Stimulated activated naive CD8-positive, alpha-beta T cell treated with anti-CD3 and anti-CD28 coated beads, Interleukin-15, amount 100 ng/mL, for 72 hours (primary cell): ENCODE measurements around the gene BTRC.
"Not testable (repeated sequence)": the region's sequence is repeated elsewhere in the genome, so short reads cannot be mapped to it uniquely, and the experiment has no call there.

Source experiments
- ATAC-seq: fragments of 150-1000 bp; cut with Tn5 transposase; 2 replicates; pipeline ENCODE4 v1.10.0; 2021; ENCODE audit warnings: mild to moderate bottlenecking, moderate library complexity
- DNase-seq, 2 donors: peaks; one replicate each; pipeline ENCODE4 v3.0.0; 2021 to 2022
- H3K27ac Mint-ChIP-seq, 2 donors: one replicate each; pipeline ENCODE4 v1.8.0; 2022; ENCODE audit warnings: mild to moderate bottlenecking in 2 of 2, mixed read lengths in 2 of 2, moderate library complexity in 2 of 2
- H3K27me3 Mint-ChIP-seq: one replicate; pipeline ENCODE4 v1.8.0; 2022; ENCODE audit warnings: mixed read lengths
- H3K4me1 Mint-ChIP-seq: one replicate; pipeline ENCODE4 v1.8.0; 2022; ENCODE audit warnings: mild to moderate bottlenecking, mixed read lengths
- H3K4me3 Mint-ChIP-seq, 2 donors: one replicate each; pipeline ENCODE4 v1.8.0; 2022; ENCODE audit warnings: mild to moderate bottlenecking in 2 of 2, mixed read lengths in 2 of 2, moderate library complexity in 1 of 2
- H3K9me3 Mint-ChIP-seq, 2 donors: one replicate each; pipeline ENCODE4 v1.8.0; 2022; ENCODE audit warnings: mixed read lengths in 2 of 2

Gene BTRC

GRCh38 chr10:101576211-101576863 is 222.4 kb downstream of the BTRC start:
- no peak overlapping the region for H3K27ac Mint-ChIP-seq

GRCh38 chr10:101577121-101577871 is 223.3 kb downstream of the BTRC start:
- Mint-ChIP-seq H3K27me3 (no peaks in the 10 kb centered on the region), H3K27ac (peak overlapping the region in 1 of 2 donors; percentile 81), H3K4me1 (no peaks in the 10 kb centered on the region), H3K4me3 (no peak overlapping the region), H3K9me3 (no peaks in the 10 kb centered on the region)
- ATAC-seq (no peak), DNase-seq (no peak)

More at GRCh38 chr10:101576211-101576863, 222.4 kb downstream of the BTRC start:
- no peak for DNase-seq
- H3K9me3 Mint-ChIP-seq = no peaks in the 10 kb centered on the region
- no peak overlapping the region for H3K4me3 Mint-ChIP-seq
- H3K27me3 Mint-ChIP-seq = no peaks in the 10 kb centered on the region
- H3K4me1 Mint-ChIP-seq = no peaks in the 10 kb centered on the region
- no peak for ATAC-seq

- peak overlapping the region; percentile 14 to 49 for H3K27ac Mint-ChIP-seq
- no peak overlapping the region for H3K4me3 Mint-ChIP-seq
- no peak for ATAC-seq
Observed at GRCh38 chr10:101578192-101578591, 224.2 kb downstream of the BTRC start.

GRCh38 chr10:101578803-101579515 is 225.0 kb downstream of the BTRC start:
- DNase-seq (no peak), ATAC-seq (no peak)
- Mint-ChIP-seq H3K27me3 (no peaks in the 10 kb centered on the region), H3K4me3 (no peak overlapping the region), H3K4me1 (no peaks in the 10 kb centered on the region), H3K9me3 (no peaks in the 10 kb centered on the region), H3K27ac (peak overlapping the region in 1 of 2 donors; percentile 49)

More at GRCh38 chr10:101578192-101578591, 224.2 kb downstream of the BTRC start:
- H3K4me1 Mint-ChIP-seq = no peaks in the 10 kb centered on the region
- DNase-seq = no peak
- H3K27me3 Mint-ChIP-seq = no peaks in the 10 kb centered on the region
- no peaks in the 10 kb centered on the region for H3K9me3 Mint-ChIP-seq

- no peaks in the 10 kb centered on the region for H3K4me1 Mint-ChIP-seq
- H3K27ac Mint-ChIP-seq = no peak overlapping the region
- no peaks in the 10 kb centered on the region for H3K9me3 Mint-ChIP-seq
- ATAC-seq (no peak), DNase-seq (no peak)
- no peak overlapping the region for H3K4me3 Mint-ChIP-seq
- H3K27me3 Mint-ChIP-seq = no peaks in the 10 kb centered on the region
Observed at GRCh38 chr10:101579516-101579870, 225.5 kb downstream of the BTRC start.

GRCh38 chr10:101580486-101581399 is 226.8 kb downstream of the BTRC start:
- no peak overlapping the region for H3K4me3 Mint-ChIP-seq
- no peak overlapping the region for H3K27ac Mint-ChIP-seq
- no peaks in the 10 kb centered on the region for H3K4me1 Mint-ChIP-seq
- no peak for ATAC-seq
- no peaks in the 10 kb centered on the region for H3K27me3 Mint-ChIP-seq
- no peak for DNase-seq
- no peaks in the 10 kb centered on the region for H3K9me3 Mint-ChIP-seq

- peaks cover 27% of the 10 kb centered on the region for H3K4me1 Mint-ChIP-seq
- H3K27ac Mint-ChIP-seq = peak overlapping the region in 1 of 2 donors; percentile 21
- no peaks in the 10 kb centered on the region for H3K27me3 Mint-ChIP-seq
- H3K9me3 Mint-ChIP-seq = no peaks in the 10 kb centered on the region
- H3K4me3 Mint-ChIP-seq = no peak overlapping the region
- no peak for ATAC-seq
- DNase-seq = no peak
Observed at GRCh38 chr10:101585841-101586240, 231.9 kb downstream of the BTRC start.

- Mint-ChIP-seq H3K4me3 (peak within 1 kb of the TSS; percentile 96 to 98), H3K4me1 (peaks cover 27% of the 10 kb centered on the region), H3K9me3 (no peaks in the 10 kb centered on the region), H3K27ac (peak within 1 kb of the TSS; percentile 91 to 93), H3K27me3 (no peaks in the 10 kb centered on the region)
- DNase-seq (peak; percentile 82 to 90), ATAC-seq (peak; percentile 98)
Observed at GRCh38 chr10:101587725-101588653, 234.0 kb downstream of the BTRC start, which contains the start of the genes DPCD and POLL. Gene DPCD (plus strand): TSS chr10:101588321. CDS start chr10:101588337, 16 bp downstream. Gene POLL (minus strand): TSS chr10:101588257. CDS start chr10:101587360, 897 bp downstream.

GRCh38 chr10:101588879-101589278 is 234.9 kb downstream of the BTRC start:
- DNase-seq (no peak), ATAC-seq (no peak)
- peaks cover 27% of the 10 kb centered on the region for H3K4me1 Mint-ChIP-seq
- no peaks in the 10 kb centered on the region for H3K27me3 Mint-ChIP-seq
- no peaks in the 10 kb centered on the region for H3K9me3 Mint-ChIP-seq
- peak overlapping the region in 1 of 2 donors; percentile 76 for H3K27ac Mint-ChIP-seq
- peak overlapping the region; percentile 96 to 98 for H3K4me3 Mint-ChIP-seq

- DNase-seq, H3K27ac Mint-ChIP-seq, ATAC-seq, H3K9me3 Mint-ChIP-seq, H3K4me1 Mint-ChIP-seq, H3K4me3 Mint-ChIP-seq, H3K27me3 Mint-ChIP-seq: not testable (repeated sequence)
Observed at GRCh38 chr10:101593331-101593730, 239.4 kb downstream of the BTRC start.

GRCh38 chr10:101595591-101596433 is 241.8 kb downstream of the BTRC start:
- Mint-ChIP-seq H3K4me3 (no peak overlapping the region), H3K27ac (no peak overlapping the region), H3K4me1 (no peaks in the 10 kb centered on the region), H3K9me3 (no peaks in the 10 kb centered on the region), H3K27me3 (no peaks in the 10 kb centered on the region)
- ATAC-seq = no peak
- DNase-seq = no peak

- no peaks in the 10 kb centered on the region for H3K27me3 Mint-ChIP-seq
- ATAC-seq = no peak
- H3K4me3 Mint-ChIP-seq = no peak overlapping the region
- no peaks in the 10 kb centered on the region for H3K4me1 Mint-ChIP-seq
- no peak for DNase-seq
- no peak overlapping the region for H3K27ac Mint-ChIP-seq
- no peaks in the 10 kb centered on the region for H3K9me3 Mint-ChIP-seq
Observed at GRCh38 chr10:101597091-101597900, 243.3 kb downstream of the BTRC start.

GRCh38 chr10:101601541-101601940 is 247.6 kb downstream of the BTRC start:
- H3K9me3 Mint-ChIP-seq = no peaks in the 10 kb centered on the region
- no peaks in the 10 kb centered on the region for H3K27me3 Mint-ChIP-seq
- DNase-seq (no peak), ATAC-seq (no peak)
- no peaks in the 10 kb centered on the region for H3K4me1 Mint-ChIP-seq
- no peak overlapping the region for H3K4me3 Mint-ChIP-seq
- no peak overlapping the region for H3K27ac Mint-ChIP-seq
